ENCODE data around the gene FGD6. TPM values are rescaled to one million over a fixed set of nuclear protein-coding genes. Genes with fewer than 3 reads are reported as not detected.

The FGD6 gene
- polyA plus RNA-seq, 6 donors from 2014 or later, result 0.05 to 0.81 (median 0.61) TPM; not detected in 2

DNA sequence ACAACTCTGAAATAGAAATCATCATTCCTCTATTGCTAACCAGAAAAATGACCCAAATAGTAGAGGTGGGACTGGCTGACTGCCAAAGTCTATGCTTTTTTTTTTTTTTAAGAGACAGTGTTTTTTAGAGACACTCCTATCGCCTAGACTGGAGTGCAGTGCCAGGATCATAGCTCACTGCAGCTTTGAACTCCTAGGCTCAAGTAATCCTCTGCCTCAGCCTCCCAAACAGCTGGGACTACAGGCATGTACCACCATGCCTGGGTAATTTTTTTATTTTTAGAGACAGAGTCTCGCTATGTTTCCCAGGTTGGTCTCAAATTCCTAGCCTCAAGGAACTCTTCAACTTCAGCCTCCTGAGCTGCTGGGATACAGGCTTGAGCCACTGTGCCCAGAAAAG, 163.1 kb downstream of the FGD6 start:
- H3K36me3 Mint-ChIP-seq, result peaks cover 0 to 23% of the 10 kb centered on the region in 2 donors
- DNase-seq (no peak), ATAC-seq (ENCODE audit: low read depth in 2 of 2) (no peak)
- H3K4me1 Mint-ChIP-seq, result no peaks in the 10 kb centered on the region
- H3K9me3 Mint-ChIP-seq, result no peaks in the 10 kb centered on the region
- no peaks in the 10 kb centered on the region for H3K27me3 Mint-ChIP-seq
- no peak overlapping the region for H3K27ac Mint-ChIP-seq
- no peak overlapping the region for H3K4me3 Mint-ChIP-seq

DNA sequence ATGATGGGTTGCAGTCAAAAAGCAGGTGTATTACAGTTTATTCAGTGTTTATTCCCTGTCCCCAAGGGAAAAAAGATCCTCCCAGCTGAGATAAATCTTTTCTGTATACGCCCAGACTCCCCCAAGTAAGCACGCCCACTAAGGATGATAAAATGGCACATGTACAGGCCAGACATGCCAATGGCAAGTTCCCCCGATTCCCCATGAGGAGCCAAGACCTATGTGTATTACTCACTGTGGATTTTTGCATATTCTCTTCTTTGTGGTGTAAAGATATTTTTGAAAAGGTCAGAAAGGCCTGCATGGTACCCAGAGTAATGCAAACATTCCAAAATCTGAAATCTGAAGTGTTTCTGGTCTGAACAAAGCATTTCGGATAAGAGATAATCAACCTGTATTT, 166.0 kb downstream of the FGD6 start:
- H3K27me3 Mint-ChIP-seq, result no peaks in the 10 kb centered on the region
- no peak for ATAC-seq (ENCODE audit: low read depth in 2 of 2)
- H3K4me1 Mint-ChIP-seq, result no peaks in the 10 kb centered on the region
- no peak overlapping the region for H3K4me3 Mint-ChIP-seq
- peaks cover 3 to 32% of the 10 kb centered on the region in 2 donors for H3K36me3 Mint-ChIP-seq
- no peak for DNase-seq
- peak overlapping the region in 1 of 6 donors; percentile 68 for H3K27ac Mint-ChIP-seq
- H3K9me3 Mint-ChIP-seq, result no peaks in the 10 kb centered on the region

DNA sequence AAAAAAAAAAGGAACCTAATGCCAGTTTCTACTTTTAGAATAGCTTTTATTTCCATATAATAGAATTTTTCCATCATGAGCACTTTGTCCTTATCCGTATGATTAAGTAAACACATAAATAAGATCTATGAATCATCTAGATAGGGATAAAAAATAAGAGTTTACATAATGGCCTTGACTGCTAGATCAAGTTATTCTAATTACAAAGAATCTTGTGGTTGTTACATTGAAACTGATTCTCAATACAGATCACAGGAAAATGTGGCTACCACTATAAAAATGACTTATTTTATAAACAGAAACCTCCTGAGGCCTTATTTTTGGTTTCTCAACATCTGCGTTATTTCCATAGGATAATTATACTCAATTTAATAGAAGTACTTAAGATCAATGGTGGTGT, 179.4 kb downstream of the FGD6 start:
- H3K27ac Mint-ChIP-seq, result no peak overlapping the region
- peaks cover 0 to 9% of the 10 kb centered on the region in 2 donors for H3K36me3 Mint-ChIP-seq
- H3K27me3 Mint-ChIP-seq, result no peaks in the 10 kb centered on the region

DNA sequence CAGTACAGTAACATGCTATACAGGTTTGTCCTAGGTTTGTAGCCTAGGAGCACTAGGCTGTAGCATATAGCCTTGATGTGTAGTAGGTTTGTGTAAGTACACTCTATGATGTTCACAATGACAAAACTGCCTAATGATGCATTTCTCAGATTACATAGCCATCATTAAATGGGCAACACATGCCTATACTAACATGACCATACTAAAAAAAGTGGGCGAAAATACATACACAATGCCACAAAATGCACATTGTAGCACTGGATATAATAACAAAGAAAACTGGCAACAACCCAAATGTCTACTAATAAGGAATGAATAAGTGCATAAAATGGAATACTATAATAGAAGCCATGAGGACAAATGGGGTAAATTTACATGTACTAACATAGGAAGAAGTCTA, 182.5 kb downstream of the FGD6 start:
- DNase-seq (no peak), ATAC-seq (ENCODE audit: low read depth in 2 of 2) (no peak)
- H3K27ac Mint-ChIP-seq, result peak overlapping the region in 2 of 6 donors; percentile 31 to 47
- H3K4me1 Mint-ChIP-seq, result peaks cover 0 to 9% (median 0%) of the 10 kb centered on the region in 3 donors
- H3K36me3 Mint-ChIP-seq, result peaks cover 0 to 4% of the 10 kb centered on the region in 2 donors
- no peak overlapping the region for H3K4me3 Mint-ChIP-seq
- no peaks in the 10 kb centered on the region for H3K27me3 Mint-ChIP-seq
- no peaks in the 10 kb centered on the region for H3K9me3 Mint-ChIP-seq

More for the DNA sequence above, 179.4 kb downstream of the FGD6 start:
- no peak for DNase-seq
- Mint-ChIP-seq H3K4me1 (peaks cover 0 to 9% (median 0%) of the 10 kb centered on the region in 3 donors), H3K4me3 (no peak overlapping the region), H3K9me3 (no peaks in the 10 kb centered on the region)
- ATAC-seq (ENCODE audit: low read depth in 2 of 2), result no peak

Other genes starting within 250 kb of the FGD6 start
- gene NDUFA12, start 213.8 kb downstream of the FGD6 start, polyA plus RNA-seq (ENCODE audit: low read depth in 6 of 6), result 100 to 1,000 TPM; 229 to 398 (median 293) TPM
- gene NR2C1, start 143.8 kb downstream of the FGD6 start, polyA plus RNA-seq (ENCODE audit: low read depth in 6 of 6), result 10 to 100 TPM in 5 of 6 donors, 1 to 10 TPM in 1; 8.1 to 17.1 (median 11.5) TPM
- gene VEZT, start 340 bp upstream of the FGD6 start, polyA plus RNA-seq (ENCODE audit: low read depth in 6 of 6), result 10 to 100 TPM; 15.1 to 24.6 (median 20.6) TPM

Measured in naive B cell (primary cell).